Type B pancreatic cell (in vitro differentiated cells): ENCODE measurements around the gene LGI4. TPM values are rescaled to one million over a fixed set of nuclear protein-coding genes. Genes with fewer than 3 reads are reported as not detected.

Experiments used
- DNase-seq: peaks from one replicate; pipeline ENCODE4 v3.0.0; 2021; ENCODE audit warnings: mixed read lengths; ENCODE audit not compliant: unreplicated experiment; ENCODE audit errors: extremely low spot score
- H3K27ac Mint-ChIP-seq: 2 replicates; pipeline ENCODE4 v1.8.0; 2021; ENCODE audit warnings: mild to moderate bottlenecking, mixed read lengths
- H3K27me3 Mint-ChIP-seq: 2 replicates; pipeline ENCODE4 v1.8.0; 2021; ENCODE audit warnings: mixed read lengths
- H3K36me3 Mint-ChIP-seq: 2 replicates; pipeline ENCODE4 v1.8.0; 2021; ENCODE audit warnings: mixed read lengths
- H3K4me1 Mint-ChIP-seq: one replicate; pipeline ENCODE4 v1.8.0; 2021; ENCODE audit warnings: mixed read lengths; ENCODE audit not compliant: unreplicated experiment
- H3K4me3 Mint-ChIP-seq: 2 replicates; pipeline ENCODE4 v1.8.0; 2021; ENCODE audit warnings: mild to moderate bottlenecking, mixed read lengths
- H3K9me3 Mint-ChIP-seq: 2 replicates; pipeline ENCODE4 v1.8.0; 2021; ENCODE audit warnings: mixed read lengths
- total RNA-seq: library from RNA; stranded (reverse); gene quantifications from 2 replicates; pipeline ENCODE4 v1.2.1, GENCODE V29; 2021; ENCODE audit warnings: low replicate concordance
- TF ChIP-seq, protein P1 (sequence below): fragments of 200-600 bp; sonication (generic); conservative IDR thresholded peaks from 2 replicates; pipeline ENCODE4 v1.5.0; 2021; ENCODE audit warnings: antibody characterized with exemption, mild to moderate bottlenecking

LGI4 gene
- total RNA-seq, 1 donor from 2014 or later = 2.2 TPM

GRCh38 chr19:35125749-35126623 is 8.9 kb downstream of the LGI4 start:
- peak overlapping the region; percentile 86 for H3K27ac Mint-ChIP-seq
- H3K4me1 Mint-ChIP-seq = peaks cover 34% of the 10 kb centered on the region
- TF ChIP-seq, protein P1, sequence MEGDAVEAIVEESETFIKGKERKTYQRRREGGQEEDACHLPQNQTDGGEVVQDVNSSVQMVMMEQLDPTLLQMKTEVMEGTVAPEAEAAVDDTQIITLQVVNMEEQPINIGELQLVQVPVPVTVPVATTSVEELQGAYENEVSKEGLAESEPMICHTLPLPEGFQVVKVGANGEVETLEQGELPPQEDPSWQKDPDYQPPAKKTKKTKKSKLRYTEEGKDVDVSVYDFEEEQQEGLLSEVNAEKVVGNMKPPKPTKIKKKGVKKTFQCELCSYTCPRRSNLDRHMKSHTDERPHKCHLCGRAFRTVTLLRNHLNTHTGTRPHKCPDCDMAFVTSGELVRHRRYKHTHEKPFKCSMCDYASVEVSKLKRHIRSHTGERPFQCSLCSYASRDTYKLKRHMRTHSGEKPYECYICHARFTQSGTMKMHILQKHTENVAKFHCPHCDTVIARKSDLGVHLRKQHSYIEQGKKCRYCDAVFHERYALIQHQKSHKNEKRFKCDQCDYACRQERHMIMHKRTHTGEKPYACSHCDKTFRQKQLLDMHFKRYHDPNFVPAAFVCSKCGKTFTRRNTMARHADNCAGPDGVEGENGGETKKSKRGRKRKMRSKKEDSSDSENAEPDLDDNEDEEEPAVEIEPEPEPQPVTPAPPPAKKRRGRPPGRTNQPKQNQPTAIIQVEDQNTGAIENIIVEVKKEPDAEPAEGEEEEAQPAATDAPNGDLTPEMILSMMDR = no peak
- no peaks in the 10 kb centered on the region for H3K9me3 Mint-ChIP-seq
- no peak for DNase-seq
- H3K36me3 Mint-ChIP-seq = no peaks in the 10 kb centered on the region
- no peaks in the 10 kb centered on the region for H3K27me3 Mint-ChIP-seq
- H3K4me3 Mint-ChIP-seq = no peak overlapping the region

DNA sequence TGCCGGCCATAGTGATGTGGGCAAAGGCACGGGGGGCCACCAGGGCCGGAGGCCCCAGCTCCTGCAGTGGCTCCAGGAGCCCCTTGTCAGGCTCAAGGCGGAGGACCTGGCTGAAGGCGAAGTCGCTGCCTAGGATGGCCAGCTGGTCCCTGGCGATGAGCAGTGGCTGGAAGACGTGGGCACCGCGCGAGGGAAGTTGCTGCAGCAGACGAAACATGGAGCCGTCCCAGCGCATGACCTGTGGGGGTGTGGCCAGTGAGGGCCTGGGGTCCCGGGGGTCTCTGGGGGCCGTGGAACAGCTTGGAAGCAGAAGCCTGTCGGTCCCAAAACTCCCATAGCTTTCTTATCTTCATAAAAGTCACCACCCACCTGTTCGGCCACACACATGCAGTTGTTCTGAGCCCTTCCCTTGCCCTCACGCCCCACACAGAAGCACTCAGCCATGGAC is 9.6 kb downstream of the LGI4 start:
- TF ChIP-seq, protein P1 = no peak
- Mint-ChIP-seq H3K36me3 (no peaks in the 10 kb centered on the region), H3K4me3 (no peak overlapping the region), H3K27ac (peak overlapping the region; percentile 86), H3K9me3 (no peaks in the 10 kb centered on the region), H3K4me1 (peaks cover 35% of the 10 kb centered on the region), H3K27me3 (no peaks in the 10 kb centered on the region)
- DNase-seq = no peak

DNA sequence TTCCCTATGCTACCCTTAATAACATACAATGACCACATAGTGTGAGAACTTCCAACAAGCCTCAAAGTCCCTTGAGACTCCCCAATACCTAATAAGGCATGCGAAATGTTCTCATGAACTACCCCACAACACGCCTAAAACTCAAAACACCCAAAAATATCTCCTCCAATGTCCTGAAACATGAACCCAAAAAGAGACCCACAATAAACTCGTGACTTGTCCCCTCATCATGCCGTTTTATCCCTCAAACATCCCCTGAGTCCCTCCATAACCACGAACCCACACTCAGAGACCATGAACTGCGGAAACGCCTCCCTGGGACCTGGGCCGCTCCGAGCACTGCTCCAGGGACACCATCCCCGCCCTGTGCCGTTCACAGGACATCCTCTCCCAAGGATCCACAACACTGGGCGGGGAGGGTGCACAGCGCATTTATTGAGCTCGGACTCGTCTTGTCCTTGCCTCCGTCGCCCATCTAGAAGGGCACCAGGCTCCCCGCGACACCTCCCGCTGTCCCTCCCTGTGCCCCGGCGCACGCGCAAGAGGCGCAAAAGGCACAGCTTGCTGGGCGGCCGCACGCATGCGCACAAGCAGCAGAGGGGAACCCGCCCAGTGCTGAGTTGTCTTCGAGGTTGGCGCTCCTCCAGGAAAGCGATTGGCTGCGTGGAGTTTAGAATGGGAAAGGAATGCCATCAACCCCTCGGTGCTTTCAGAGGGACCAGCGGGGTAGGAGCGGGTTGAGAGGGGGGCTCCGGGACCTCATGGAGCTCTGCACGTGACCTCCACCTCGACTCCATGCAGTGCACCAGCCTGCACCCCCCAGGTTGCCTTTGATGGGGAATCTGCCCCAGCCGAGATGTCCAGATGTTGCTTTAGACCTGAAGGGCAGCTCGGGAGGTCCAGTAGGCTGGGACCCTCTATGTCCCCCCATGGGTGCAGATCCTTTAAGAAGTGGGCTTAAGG is 10.5 kb downstream of the LGI4 start:
- Mint-ChIP-seq H3K27ac (peak overlapping the region; percentile 3), H3K4me3 (peak overlapping the region; percentile 35)

DNA sequence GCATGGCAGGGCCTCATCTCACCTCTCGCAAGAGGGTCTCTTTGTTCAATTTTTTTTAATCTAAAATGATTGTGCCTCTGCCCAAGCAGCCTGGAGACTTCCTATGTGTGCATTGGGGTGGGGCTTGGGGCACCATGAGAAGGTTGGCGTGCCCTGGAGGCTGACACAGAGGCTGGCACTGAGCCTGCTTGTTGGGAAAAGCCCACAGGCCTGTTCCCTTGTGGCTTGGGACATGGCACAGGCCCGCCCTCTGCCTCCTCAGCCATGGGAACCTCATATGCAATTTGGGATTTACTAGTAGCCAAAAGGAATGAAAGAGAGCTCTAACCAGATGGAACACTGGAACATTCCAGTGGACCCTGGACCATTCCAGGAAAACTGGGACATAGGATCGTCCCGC is 11.3 kb downstream of the LGI4 start:
- Mint-ChIP-seq H3K4me3 (no peak overlapping the region), H3K9me3 (no peaks in the 10 kb centered on the region), H3K27ac (peak overlapping the region; percentile 3), H3K27me3 (no peaks in the 10 kb centered on the region), H3K36me3 (no peaks in the 10 kb centered on the region), H3K4me1 (peaks cover 28% of the 10 kb centered on the region)
- no peak for DNase-seq
- TF ChIP-seq, protein P1 = no peak

More for the DNA sequence above, 10.5 kb downstream of the LGI4 start:
- TF ChIP-seq, protein P1 = no peak
- Mint-ChIP-seq H3K36me3 (no peaks in the 10 kb centered on the region), H3K9me3 (no peaks in the 10 kb centered on the region), H3K27me3 (no peaks in the 10 kb centered on the region), H3K4me1 (peaks cover 28% of the 10 kb centered on the region)
- no peak for DNase-seq

DNA sequence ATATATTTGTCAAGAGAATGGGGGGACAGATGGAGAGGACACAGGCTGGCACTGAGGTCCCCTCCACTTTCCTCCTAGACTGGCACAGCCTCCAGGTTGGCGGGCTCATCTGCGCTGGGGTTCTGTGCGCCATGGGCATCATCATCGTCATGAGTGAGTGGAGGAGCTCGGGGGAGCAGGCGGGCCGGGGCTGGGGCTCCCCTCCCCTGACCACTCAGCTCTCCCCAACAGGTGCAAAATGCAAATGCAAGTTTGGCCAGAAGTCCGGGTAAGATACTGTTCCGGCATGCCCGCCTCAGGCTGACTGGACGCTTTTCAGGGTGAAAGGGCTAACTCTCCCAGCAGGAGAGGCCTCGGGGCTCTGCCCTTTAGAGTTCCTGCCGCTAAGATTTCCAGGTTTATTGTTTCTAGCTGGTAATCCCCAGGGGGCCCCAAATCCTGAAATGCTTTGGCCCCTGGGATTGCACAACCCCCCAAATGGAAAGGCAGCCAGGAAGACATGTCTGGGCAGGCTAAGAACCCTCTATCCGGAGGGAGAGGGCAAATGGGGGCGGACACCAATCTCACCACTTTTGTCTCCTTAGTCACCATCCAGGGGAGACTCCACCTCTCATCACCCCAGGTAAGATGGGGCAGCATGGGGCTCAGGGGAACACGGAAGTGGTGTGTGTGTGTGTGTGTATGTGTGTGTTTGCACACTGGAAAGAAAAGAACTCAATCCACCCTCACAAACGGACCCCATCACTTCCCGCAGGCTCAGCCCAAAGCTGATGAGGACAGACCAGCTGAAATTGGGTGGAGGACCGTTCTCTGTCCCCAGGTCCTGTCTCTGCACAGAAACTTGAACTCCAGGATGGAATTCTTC is 11.9 kb downstream of the LGI4 start:
- H3K9me3 Mint-ChIP-seq = no peaks in the 10 kb centered on the region
- H3K36me3 Mint-ChIP-seq = no peaks in the 10 kb centered on the region
- H3K27ac Mint-ChIP-seq = peak overlapping the region; percentile 3
- no peak overlapping the region for H3K4me3 Mint-ChIP-seq
- no peaks in the 10 kb centered on the region for H3K27me3 Mint-ChIP-seq
- H3K4me1 Mint-ChIP-seq = peaks cover 28% of the 10 kb centered on the region
- DNase-seq = no peak
- TF ChIP-seq, protein P1 = no peak
